Neuronal stem cell (in vitro differentiated cells): ENCODE measurements around the gene HEXD.

Experiments
- DNase-seq: peaks from one replicate; pipeline ENCODE4 v3.0.0-alpha.2; 2013; ENCODE audit warnings: low spot score
- H2AFZ ChIP-seq: one replicate; pipeline ENCODE4 v1.6.1; 2013; ENCODE audit warnings: mild to moderate bottlenecking, low read length, inconsistent platforms
- H2AK5ac ChIP-seq: 2 replicates; pipeline ENCODE4 v1.6.1; 2013; ENCODE audit warnings: low read depth, mild to moderate bottlenecking, inconsistent platforms, low read length, moderate library complexity, mixed read lengths
- H2BK120ac ChIP-seq: 2 replicates; pipeline ENCODE4 v1.6.1; 2013; ENCODE audit warnings: low read depth, mild to moderate bottlenecking, inconsistent platforms, low read length, moderate library complexity, mixed read lengths
- H2BK12ac ChIP-seq: one replicate; pipeline ENCODE4 v1.6.1; 2013; ENCODE audit warnings: low read length, inconsistent platforms
- H2BK15ac ChIP-seq: 2 replicates; pipeline ENCODE4 v1.6.1; 2013; ENCODE audit warnings: mild to moderate bottlenecking, low read length, inconsistent platforms, mixed read lengths
- H2BK5ac ChIP-seq: one replicate; pipeline ENCODE4 v1.6.1; 2013; ENCODE audit warnings: inconsistent platforms, mild to moderate bottlenecking, low read length, moderate library complexity
- H3K14ac ChIP-seq: one replicate; pipeline ENCODE4 v1.6.1; 2013; ENCODE audit warnings: low read length, inconsistent platforms
- H3K18ac ChIP-seq: 2 replicates; pipeline ENCODE4 v1.6.1; 2013; ENCODE audit warnings: low read length, inconsistent platforms
- H3K23ac ChIP-seq: 2 replicates; pipeline ENCODE4 v1.6.1; 2013; ENCODE audit warnings: low read depth, mild to moderate bottlenecking, mixed read lengths, low read length, inconsistent platforms; ENCODE audit not compliant: poor library complexity
- H3K27ac ChIP-seq: replicated peaks from 3 replicates; pipeline ENCODE4 v1.5.1; 2013; ENCODE audit warnings: low read length, inconsistent platforms
- H3K27me3 ChIP-seq, 3 experiments: 2 replicates each; pipeline ENCODE4 v1.6.1; 2013; ENCODE audit warnings: low read length in 3 of 3, mild to moderate bottlenecking in 2 of 3, inconsistent platforms in 1 of 3, low read depth in 1 of 3, mixed read lengths in 1 of 3, moderate library complexity in 1 of 3; ENCODE audit not compliant: control insufficient read depth in 3 of 3, insufficient read depth in 3 of 3
- H3K36me3 ChIP-seq, 2 donors: replicated peaks in 1 of 2; 2 replicates each; pipeline ENCODE4 v1.6.1; 2013; ENCODE audit warnings: low read length in 2 of 2; ENCODE audit not compliant: control insufficient read depth in 2 of 2, insufficient read depth in 2 of 2
- H3K4ac ChIP-seq: 2 replicates; pipeline ENCODE4 v1.6.1; 2013; ENCODE audit warnings: inconsistent platforms, mild to moderate bottlenecking, low read length, moderate library complexity
- H3K4me1 ChIP-seq, 2 donors: 1 replicate in 1 of 2; 2 replicates in 1 of 2; pipeline ENCODE4 v1.6.1; 2013; ENCODE audit warnings: low read length in 2 of 2, low read depth in 1 of 2; ENCODE audit not compliant: control insufficient read depth in 2 of 2, insufficient read depth in 1 of 2
- H3K4me2 ChIP-seq: one replicate; pipeline ENCODE4 v1.6.1; 2013; ENCODE audit warnings: mild to moderate bottlenecking, low read length, inconsistent platforms; ENCODE audit not compliant: insufficient read depth, poor library complexity, severe bottlenecking
- H3K4me3 ChIP-seq, 2 donors: 2 replicates each; pipeline ENCODE4 v1.5.1; 2013; ENCODE audit warnings: low read length in 2 of 2, mild to moderate bottlenecking in 2 of 2, inconsistent platforms in 1 of 2, moderate library complexity in 1 of 2
- H3K79me1 ChIP-seq: one replicate; pipeline ENCODE4 v1.6.1; 2013; ENCODE audit warnings: low read depth, mild to moderate bottlenecking, inconsistent platforms, low read length, moderate library complexity
- H3K9ac ChIP-seq: one replicate; pipeline ENCODE4 v1.6.1; 2013; ENCODE audit warnings: mild to moderate bottlenecking, low read depth, low read length, inconsistent platforms; ENCODE audit not compliant: poor library complexity
- H3K9me3 ChIP-seq, 2 donors: replicated peaks in 1 of 2; 2 replicates each; pipeline versions ENCODE3 to v1.6.1; 2013; ENCODE audit warnings: low read length in 2 of 2, mild to moderate bottlenecking in 2 of 2, inconsistent platforms in 1 of 2, low read depth in 1 of 2, mixed read lengths in 1 of 2, moderate library complexity in 1 of 2; ENCODE audit not compliant: control insufficient read depth in 2 of 2, insufficient read depth in 1 of 2
- H4K8ac ChIP-seq: one replicate; pipeline ENCODE4 v1.6.1; 2013; ENCODE audit warnings: low read depth, mild to moderate bottlenecking, inconsistent platforms, low read length, moderate library complexity
- H4K91ac ChIP-seq: one replicate; pipeline ENCODE4 v1.6.1; 2013; ENCODE audit warnings: low read length, low read depth, mild to moderate bottlenecking, inconsistent platforms; ENCODE audit not compliant: poor library complexity
- WGBS, 2 donors: extraction: QIAGEN DNeasy Blood & Tissue Kit; methylation state at CpG; one replicate each; pipeline ENCODE4 v1.1.7; 2013; ENCODE audit warnings: missing lambda C conversion rate in 2 of 2, mixed read lengths in 1 of 2; ENCODE audit not compliant: insufficient read length in 2 of 2, insufficient replicate concordance in 1 of 2; ENCODE audit errors: extremely low coverage in 2 of 2; 5-methylcytosine and 5-hydroxymethylcytosine counted together

HEXD gene

GRCh38 chr17:82386255-82386831 lies 31.8 kb upstream of the HEXD start:
- WGBS, 2 donors = no CpG with 5 or more reads among the region's 17 CpGs

GRCh38 chr17:82386881-82387704 lies 31.1 kb upstream of the HEXD start:
- no CpG with 5 or more reads among the region's 38 CpGs for WGBS, 2 donors
- no peak overlapping the region for H3K14ac ChIP-seq
- peak overlapping the region; percentile 41 for H2BK12ac ChIP-seq

More at GRCh38 chr17:82386255-82386831, 31.8 kb upstream of the HEXD start:
- peak overlapping the region; percentile 26 for H2BK15ac ChIP-seq
- no peak overlapping the region for H3K9ac ChIP-seq
- no peak overlapping the region for H2BK5ac ChIP-seq
- H3K36me3 ChIP-seq = no peaks in the 10 kb centered on the region
- no peaks in the 10 kb centered on the region for H3K9me3 ChIP-seq
- peak overlapping the region; percentile 98 for H3K14ac ChIP-seq
- H2AK5ac ChIP-seq = peak overlapping the region; percentile 96
- H3K4ac ChIP-seq = peak overlapping the region; percentile 76
- peaks cover 14 to 25% of the 10 kb centered on the region in 2 donors for H3K4me1 ChIP-seq
- no peak overlapping the region for H4K91ac ChIP-seq
- H3K4me3 ChIP-seq = no peak overlapping the region
- H3K79me1 ChIP-seq = no peaks in the 10 kb centered on the region
- peaks cover 0 to 2% (median 0%) of the 10 kb centered on the region in 3 experiments for H3K27me3 ChIP-seq
- H2AFZ ChIP-seq = peak overlapping the region; percentile 68
- peak overlapping the region; percentile 43 for H3K23ac ChIP-seq
- H3K27ac ChIP-seq = no peak overlapping the region
- no peak for DNase-seq
- H3K4me2 ChIP-seq = no peak overlapping the region
- peak overlapping the region; percentile 43 for H4K8ac ChIP-seq
- no peak overlapping the region for H2BK120ac ChIP-seq
- peak overlapping the region; percentile 92 for H3K18ac ChIP-seq
- H2BK12ac ChIP-seq = peak overlapping the region; percentile 58

GRCh38 chr17:82387705-82388106 lies 30.4 kb upstream of the HEXD start:
- Histone ChIP-seq H3K9me3 (no peaks in the 10 kb centered on the region), H4K91ac (no peak overlapping the region), H3K4me1 (peaks cover 14 to 25% of the 10 kb centered on the region in 2 donors), H3K27me3 (no peaks in the 10 kb centered on the region), H3K23ac (peak overlapping the region; percentile 89), H2AFZ (no peak overlapping the region), H3K27ac (no peak overlapping the region), H3K36me3 (peaks cover 3 to 11% of the 10 kb centered on the region in 2 donors), H3K18ac (peak overlapping the region; percentile 64), H2BK12ac (peak overlapping the region; percentile 16), H2BK5ac (no peak overlapping the region), H3K79me1 (no peaks in the 10 kb centered on the region), H3K9ac (peak overlapping the region; percentile 85), H3K4me3 (peak overlapping the region in 1 of 2 donors; percentile 46), H3K4me2 (no peak overlapping the region), H3K14ac (peak overlapping the region; percentile 79), H2BK15ac (no peak overlapping the region), H2BK120ac (no peak overlapping the region), H3K4ac (no peak overlapping the region), H2AK5ac (no peak overlapping the region), H4K8ac (no peak overlapping the region)
- no CpG with 5 or more reads among the region's 3 CpGs for WGBS, 2 donors
- no peak for DNase-seq

More at GRCh38 chr17:82386881-82387704, 31.1 kb upstream of the HEXD start:
- Histone ChIP-seq H3K4ac (peak overlapping the region; percentile 76), H3K27ac (no peak overlapping the region), H3K4me2 (no peak overlapping the region), H3K79me1 (no peaks in the 10 kb centered on the region), H4K91ac (no peak overlapping the region), H2AFZ (no peak overlapping the region), H3K23ac (peak overlapping the region; percentile 55), H3K4me1 (peaks cover 14 to 25% of the 10 kb centered on the region in 2 donors), H2AK5ac (peak overlapping the region; percentile 96), H3K18ac (peak overlapping the region; percentile 92), H3K36me3 (peaks cover 2 to 6% of the 10 kb centered on the region in 2 donors), H3K4me3 (no peak overlapping the region), H3K27me3 (no peaks in the 10 kb centered on the region), H4K8ac (no peak overlapping the region), H3K9me3 (no peaks in the 10 kb centered on the region), H2BK15ac (peak overlapping the region; percentile 26), H2BK120ac (no peak overlapping the region), H3K9ac (no peak overlapping the region), H2BK5ac (no peak overlapping the region)
- no peak for DNase-seq
